K562 (cell line): Measurements from ENCODE around the gene DNAH3. TPM values are rescaled to one million over a fixed set of nuclear protein-coding genes. Genes with fewer than 3 reads are reported as not detected.

Experiments
- ARID1B ChIP-seq: fragments of 450-650 bp; IDR thresholded peaks from 2 replicates; pipeline ENCODE4 v1.6.1; 2016; ENCODE audit warnings: antibody characterized with exemption, mild to moderate bottlenecking, inconsistent platforms
- C11orf30 ChIP-seq: fragments of 450-650 bp; IDR thresholded peaks from 2 replicates; pipeline ENCODE4 v1.6.1; 2016; ENCODE audit warnings: low read depth, mild to moderate bottlenecking
- GABPA ChIP-seq: fragments of 200-800 bp; sonication (Bioruptor generic); conservative IDR thresholded peaks from 2 replicates; pipeline ENCODE4 v1.6.1; 2016; ENCODE audit warnings: low read depth, missing genetic modification characterization, missing compliant biosample characterization
- NR1H2 ChIP-seq: sonication (generic); formaldehyde crosslinking; IDR thresholded peaks from 2 replicates; pipeline ENCODE4 v1.4.0; 2020; ENCODE audit warnings: mild to moderate bottlenecking, missing genetic modification reagents
- RAD21 ChIP-seq, 2 experiments: fragments of 250-450 bp in 1 of 2; fragments of 450-650 bp in 1 of 2; sonication (Bioruptor Pico) in 1 of 2; formaldehyde crosslinking in 1 of 2; IDR thresholded peaks in 1 of 2; conservative IDR thresholded peaks in 1 of 2; 2 replicates each; pipeline versions ENCODE4 v1.4.0 to v1.8.0; 2020 to 2022; ENCODE audit warnings: mild to moderate bottlenecking in 2 of 2, moderate library complexity in 1 of 2
- REST ChIP-seq, 2 experiments: fragments of 450-650 bp; formaldehyde crosslinking in 1 of 2; IDR thresholded peaks; 2 replicates each; pipeline versions ENCODE4 v1.4.0 to v1.6.1; 2014 to 2020; ENCODE audit warnings: mild to moderate bottlenecking in 2 of 2, borderline replicate concordance in 1 of 2, low read depth in 1 of 2
- ZNF395 ChIP-seq: fragments of 200-800 bp; sonication (Bioruptor generic); IDR thresholded peaks from 2 replicates; pipeline ENCODE4 v1.6.1; 2017; ENCODE audit warnings: missing genetic modification characterization, missing compliant biosample characterization
- ZNF609 ChIP-seq: sonication (generic); formaldehyde crosslinking; IDR thresholded peaks from 2 replicates; pipeline ENCODE4 v1.8.1; 2023; ENCODE audit warnings: missing genetic modification reagents, mild to moderate bottlenecking, borderline replicate concordance
- polyA plus RNA-seq, 8 experiments: library from polyadenylated mRNA; depleted of rRNA in 4 of 8; stranded (reverse) in 5 of 8; unstranded in 3 of 8; fragments of >200 nt; fragmentation: Nextera tagmentation in 2 of 8; fragmentation: Illumina TruSeq in 1 of 8; extraction: Ambion mirVana in 2 of 8; extraction: Trizol in 1 of 8; gene quantifications; 2 replicates each; pipeline versions ENCODE4 v1.2.1 to v1.2.3, GENCODE V29; 2011 to 2014; ENCODE audit warnings: inconsistent platforms in 1 of 8, missing spikeins in 1 of 8
- total RNA-seq, 7 experiments: library from RNA; depleted of rRNA in 6 of 7; stranded (reverse); fragments of >200 nt in 6 of 7; fragmentation: Illumina TruSeq in 2 of 7; extraction: Trizol in 2 of 7; gene quantifications; 2 replicates each; pipeline versions ENCODE4 v1.2.1 to v1.2.3, GENCODE V29; 2011 to 2021; ENCODE audit warnings: low replicate concordance in 1 of 7

Gene DNAH3
- total and polyA plus RNA-seq, 9 of the 15 experiments (the other 6 are each of a cell fraction or from before 2014, with no cell fraction given) = 0.32 to 0.84 (median 0.44) TPM

- TF ChIP-seq ZNF609 (CRISPR knock-in tag) (no peak), NR1H2 (no peak), RAD21 (CRISPR knock-in tag; conservative IDR thresholded peaks at IDR 0.05 in 1 of 2, IDR thresholded peaks at IDR 0.05 in 1 of 2) (peak; percentile 77 to 90), GABPA (tag) (no peak), ARID1B (peak; percentile 37), ZNF395 (no peak), REST (IDR thresholded peaks at IDR 0.05; ENCODE audit: borderline replicate concordance) (peak; percentile 53; the same call in 1 of the 2 replicates), REST (CRISPR knock-in tag; IDR thresholded peaks at IDR 0.05; ENCODE audit: low read depth) (no peak), C11orf30 (peak; percentile 18)
These were observed 6.3 kb upstream of the DNAH3 start (continued) for GRCh38 chr16:21156767-21157467.
